HEK293 (cell line): ENCODE measurements around the gene NOP56.
"Not testable (repeated sequence)": the region's sequence is repeated elsewhere in the genome, so short reads cannot be mapped to it uniquely, and the experiment has no call there.

Experiments
- EGR2 ChIP-seq: fragments of 450-650 bp; formaldehyde crosslinking; IDR thresholded peaks from 2 replicates; pipeline ENCODE4 v1.5.1; 2016; ENCODE audit warnings: low read depth, missing biosample characterization, missing genetic modification characterization
- GLI4 ChIP-seq: fragments of 450-650 bp; formaldehyde crosslinking; IDR thresholded peaks from 2 replicates; pipeline ENCODE4 v1.5.1; 2016; ENCODE audit warnings: missing biosample characterization, missing genetic modification characterization
- HOXA7 ChIP-seq: sonication (generic); formaldehyde crosslinking; IDR thresholded peaks from 2 replicates; pipeline ENCODE4 v1.8.1; 2022; ENCODE audit warnings: missing genetic modification reagents, borderline replicate concordance
- SALL2 ChIP-seq: fragments of 450-650 bp; formaldehyde crosslinking; IDR thresholded peaks from 2 replicates; pipeline ENCODE4 v1.5.0; 2017; ENCODE audit warnings: missing biosample characterization, mild to moderate bottlenecking, missing genetic modification characterization, borderline replicate concordance
- ZBTB21 ChIP-seq: fragments of 450-650 bp; formaldehyde crosslinking; IDR thresholded peaks from 2 replicates; pipeline ENCODE4 v1.5.1; 2017; ENCODE audit warnings: missing biosample characterization, missing genetic modification characterization
- ZNF433 ChIP-seq: fragments of 450-650 bp; formaldehyde crosslinking; IDR thresholded peaks from 2 replicates; pipeline ENCODE4 v1.5.1; 2016; ENCODE audit warnings: missing biosample characterization, missing genetic modification characterization, low read depth
- ZNF521 ChIP-seq: fragments of 450-650 bp; formaldehyde crosslinking; IDR thresholded peaks from 2 replicates; pipeline ENCODE4 v1.5.1; 2017; ENCODE audit warnings: missing biosample characterization, mild to moderate bottlenecking, missing genetic modification characterization
- ZNF529 ChIP-seq: fragments of 450-650 bp; formaldehyde crosslinking; IDR thresholded peaks from 2 replicates; pipeline ENCODE4 v1.5.1; 2017; ENCODE audit warnings: missing genetic modification characterization, missing biosample characterization; ENCODE audit not compliant: insufficient replicate concordance
- ZNF670 ChIP-seq: fragments of 450-650 bp; formaldehyde crosslinking; IDR thresholded peaks from 2 replicates; pipeline ENCODE4 v1.5.1; 2016; ENCODE audit warnings: missing biosample characterization, missing genetic modification characterization, low read depth
- TF ChIP-seq, protein P1 (sequence below): fragments of 450-650 bp; formaldehyde crosslinking; IDR thresholded peaks from 2 replicates; pipeline ENCODE4 v1.5.1; 2016; ENCODE audit warnings: missing biosample characterization, missing genetic modification characterization
- TF ChIP-seq, protein P2 (sequence below): fragments of 450-650 bp; formaldehyde crosslinking; IDR thresholded peaks from 2 replicates; pipeline ENCODE4 v1.5.1; 2016; ENCODE audit warnings: missing biosample characterization, missing genetic modification characterization

DNA sequence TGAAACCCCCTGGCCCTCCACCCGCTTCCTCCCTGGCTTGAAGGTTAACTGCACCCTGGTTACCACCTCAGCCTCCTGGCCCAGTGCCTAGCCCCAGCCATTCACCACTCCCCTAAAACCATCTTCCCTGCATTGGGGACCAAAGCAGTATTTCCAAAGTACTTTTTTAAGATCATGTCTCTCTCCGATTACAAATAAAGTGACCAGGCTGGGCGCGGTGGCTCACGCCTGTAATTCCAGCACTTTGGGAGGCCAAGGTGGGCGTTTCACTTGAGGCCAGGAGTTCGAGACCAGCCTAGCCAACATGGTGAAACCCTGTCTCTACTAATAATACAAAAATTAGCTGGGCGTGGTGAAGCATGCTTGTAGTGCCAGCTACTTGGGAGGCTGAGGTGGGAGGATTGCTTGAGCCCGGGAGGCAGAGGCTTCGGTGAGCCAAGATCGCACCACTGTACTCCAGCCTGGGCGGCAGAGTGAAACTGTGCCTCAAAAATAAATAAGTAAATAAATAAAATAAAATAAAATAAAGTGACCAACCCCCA lies 43.6 kb downstream of the NOP56 start:
- not testable (repeated sequence) for TF ChIP-seq ZNF529 (tag by site-specific recombination); HOXA7 (CRISPR knock-in tag); GLI4; ZNF521; EGR2 (tag by site-specific recombination); ZBTB21 (tag by site-specific recombination); ZNF670; SALL2 (tag by site-specific recombination); ZNF433 (tag by site-specific recombination)
- TF ChIP-seq, protein P1, sequence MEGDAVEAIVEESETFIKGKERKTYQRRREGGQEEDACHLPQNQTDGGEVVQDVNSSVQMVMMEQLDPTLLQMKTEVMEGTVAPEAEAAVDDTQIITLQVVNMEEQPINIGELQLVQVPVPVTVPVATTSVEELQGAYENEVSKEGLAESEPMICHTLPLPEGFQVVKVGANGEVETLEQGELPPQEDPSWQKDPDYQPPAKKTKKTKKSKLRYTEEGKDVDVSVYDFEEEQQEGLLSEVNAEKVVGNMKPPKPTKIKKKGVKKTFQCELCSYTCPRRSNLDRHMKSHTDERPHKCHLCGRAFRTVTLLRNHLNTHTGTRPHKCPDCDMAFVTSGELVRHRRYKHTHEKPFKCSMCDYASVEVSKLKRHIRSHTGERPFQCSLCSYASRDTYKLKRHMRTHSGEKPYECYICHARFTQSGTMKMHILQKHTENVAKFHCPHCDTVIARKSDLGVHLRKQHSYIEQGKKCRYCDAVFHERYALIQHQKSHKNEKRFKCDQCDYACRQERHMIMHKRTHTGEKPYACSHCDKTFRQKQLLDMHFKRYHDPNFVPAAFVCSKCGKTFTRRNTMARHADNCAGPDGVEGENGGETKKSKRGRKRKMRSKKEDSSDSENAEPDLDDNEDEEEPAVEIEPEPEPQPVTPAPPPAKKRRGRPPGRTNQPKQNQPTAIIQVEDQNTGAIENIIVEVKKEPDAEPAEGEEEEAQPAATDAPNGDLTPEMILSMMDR (tag by site-specific recombination): not testable (repeated sequence)
- TF ChIP-seq, protein P2, sequence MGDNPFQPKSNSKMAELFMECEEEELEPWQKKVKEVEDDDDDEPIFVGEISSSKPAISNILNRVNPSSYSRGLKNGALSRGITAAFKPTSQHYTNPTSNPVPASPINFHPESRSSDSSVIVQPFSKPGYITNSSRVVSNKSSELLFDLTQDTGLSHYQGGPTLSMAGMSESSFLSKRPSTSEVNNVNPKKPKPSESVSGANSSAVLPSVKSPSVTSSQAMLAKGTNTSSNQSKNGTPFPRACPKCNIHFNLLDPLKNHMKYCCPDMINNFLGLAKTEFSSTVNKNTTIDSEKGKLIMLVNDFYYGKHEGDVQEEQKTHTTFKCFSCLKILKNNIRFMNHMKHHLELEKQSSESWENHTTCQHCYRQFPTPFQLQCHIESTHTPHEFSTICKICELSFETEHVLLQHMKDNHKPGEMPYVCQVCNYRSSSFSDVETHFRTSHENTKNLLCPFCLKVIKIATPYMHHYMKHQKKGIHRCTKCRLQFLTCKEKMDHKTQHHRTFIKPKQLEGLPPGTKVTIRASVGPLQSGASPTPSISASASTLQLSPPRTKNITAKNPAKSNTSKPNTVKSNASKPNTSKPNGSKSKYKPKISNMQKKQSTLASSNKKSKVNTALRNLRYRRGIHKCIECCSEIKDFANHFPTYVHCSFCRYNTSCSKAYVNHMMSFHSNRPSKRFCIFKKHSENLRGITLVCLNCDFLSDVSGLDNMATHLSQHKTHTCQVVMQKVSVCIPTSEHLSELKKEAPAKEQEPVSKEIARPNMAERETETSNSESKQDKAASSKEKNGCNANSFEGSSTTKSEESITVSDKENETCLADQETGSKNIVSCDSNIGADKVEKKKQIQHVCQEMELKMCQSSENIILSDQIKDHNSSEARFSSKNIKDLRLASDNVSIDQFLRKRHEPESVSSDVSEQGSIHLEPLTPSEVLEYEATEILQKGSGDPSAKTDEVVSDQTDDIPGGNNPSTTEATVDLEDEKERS: not testable (repeated sequence)
